ENCODE measurements around the gene UFC1.
A peak's percentile ranks its signal among the peaks of the same experiment; 100 is the strongest.
"Not testable (repeated sequence)": the region's sequence is repeated elsewhere in the genome, so short reads cannot be mapped to it uniquely, and the experiment has no call there.

Gene UFC1

DNA sequence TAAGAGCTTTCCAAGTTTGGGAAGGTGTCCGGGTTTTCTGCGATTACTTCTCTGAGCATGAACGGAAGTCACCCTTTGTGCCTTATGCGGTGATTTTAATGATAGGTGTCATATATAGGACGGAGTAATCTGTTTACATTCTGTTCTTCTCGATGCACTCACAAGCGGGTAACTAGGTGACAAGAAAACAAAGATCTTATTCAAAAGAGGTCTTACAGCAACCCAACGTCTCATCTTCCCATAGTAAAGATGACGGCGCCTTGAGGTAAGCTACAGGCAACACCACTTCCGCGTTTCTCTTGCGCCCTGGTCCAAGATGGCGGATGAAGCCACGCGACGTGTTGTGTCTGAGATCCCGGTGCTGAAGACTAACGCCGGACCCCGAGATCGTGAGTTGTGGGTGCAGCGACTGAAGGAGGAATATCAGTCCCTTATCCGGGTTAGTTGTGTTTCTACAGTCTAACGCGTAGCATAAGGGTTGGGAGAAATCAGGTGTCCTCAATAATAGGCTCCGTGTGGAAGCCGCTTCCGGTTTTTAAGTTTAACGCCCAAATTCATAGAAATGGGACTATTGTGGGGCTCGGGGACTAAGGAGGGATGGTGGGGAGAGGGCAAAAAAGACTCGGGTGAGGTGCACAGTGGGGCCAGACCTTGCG, at the start of gene UFC1:
UFC1 (plus strand) TSS at position 297 of the 656 bp plus-strand sequence; CDS start at position 317, 20 bp downstream.
- DNase-seq (ENCODE audit: low read depth in 2 of 2), result peak; percentile 69 to 70

GRCh38 chr1:161106431-161106830, 47.3 kb upstream of the UFC1 start:
- no peak for DNase-seq (ENCODE audit: low read depth in 2 of 2)

DNA sequence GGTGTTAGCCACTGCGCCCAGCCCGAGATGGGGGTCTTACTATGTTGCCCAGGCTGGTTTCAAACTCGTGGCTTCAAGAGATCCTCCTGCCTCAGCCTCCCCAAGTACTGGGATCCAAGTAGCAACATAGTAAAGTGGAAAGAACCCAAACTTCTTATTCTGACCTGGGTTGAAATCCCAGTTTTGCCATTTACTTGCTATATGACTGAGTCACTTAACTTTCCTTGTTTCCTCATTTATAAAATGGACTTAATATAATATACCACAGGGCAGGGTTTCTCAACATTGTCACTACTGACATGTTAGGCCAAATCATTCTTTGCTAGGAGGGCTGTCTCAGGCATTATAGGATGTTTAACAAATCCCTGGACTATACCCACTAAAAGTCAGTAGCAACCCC, 42.7 kb upstream of the UFC1 start:
- DNase-seq (ENCODE audit: low read depth in 2 of 2), result no peak

GRCh38 chr1:161111527-161111926, 42.3 kb upstream of the UFC1 start:
- DNase-seq (ENCODE audit: low read depth in 2 of 2), result no peak

- DNase-seq (ENCODE audit: low read depth in 2 of 2), result no peak
These were observed 39.9 kb upstream of the UFC1 start for GRCh38 chr1:161113915-161114314.

DNA sequence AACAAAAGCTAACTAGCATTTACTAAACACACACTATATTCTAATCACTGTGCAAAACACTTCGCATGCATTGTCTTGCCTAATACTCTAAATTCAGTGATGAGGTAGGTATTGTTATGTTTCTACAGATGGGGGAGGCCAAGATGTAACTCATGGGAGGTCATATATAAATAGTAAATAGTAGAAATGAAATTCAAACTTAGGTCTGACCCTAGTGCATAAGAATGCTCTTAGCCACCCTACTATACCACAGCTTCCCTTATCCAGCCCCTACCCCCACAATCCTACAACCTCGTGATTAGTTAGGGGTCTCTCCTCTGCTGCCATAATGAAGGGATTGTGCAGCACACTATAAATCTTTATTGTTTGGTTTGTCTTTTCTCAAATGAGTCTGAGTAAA, 39.2 kb upstream of the UFC1 start:
- no peak for DNase-seq (ENCODE audit: low read depth in 2 of 2)

- DNase-seq (ENCODE audit: low read depth in 2 of 2), result peak in 1 of 2 donors; percentile 34
These were observed 38.6 kb upstream of the UFC1 start for GRCh38 chr1:161115132-161115711.

GRCh38 chr1:161115961-161116360, 37.8 kb upstream of the UFC1 start:
- not testable (repeated sequence) for DNase-seq (ENCODE audit: low read depth in 2 of 2)

DNA sequence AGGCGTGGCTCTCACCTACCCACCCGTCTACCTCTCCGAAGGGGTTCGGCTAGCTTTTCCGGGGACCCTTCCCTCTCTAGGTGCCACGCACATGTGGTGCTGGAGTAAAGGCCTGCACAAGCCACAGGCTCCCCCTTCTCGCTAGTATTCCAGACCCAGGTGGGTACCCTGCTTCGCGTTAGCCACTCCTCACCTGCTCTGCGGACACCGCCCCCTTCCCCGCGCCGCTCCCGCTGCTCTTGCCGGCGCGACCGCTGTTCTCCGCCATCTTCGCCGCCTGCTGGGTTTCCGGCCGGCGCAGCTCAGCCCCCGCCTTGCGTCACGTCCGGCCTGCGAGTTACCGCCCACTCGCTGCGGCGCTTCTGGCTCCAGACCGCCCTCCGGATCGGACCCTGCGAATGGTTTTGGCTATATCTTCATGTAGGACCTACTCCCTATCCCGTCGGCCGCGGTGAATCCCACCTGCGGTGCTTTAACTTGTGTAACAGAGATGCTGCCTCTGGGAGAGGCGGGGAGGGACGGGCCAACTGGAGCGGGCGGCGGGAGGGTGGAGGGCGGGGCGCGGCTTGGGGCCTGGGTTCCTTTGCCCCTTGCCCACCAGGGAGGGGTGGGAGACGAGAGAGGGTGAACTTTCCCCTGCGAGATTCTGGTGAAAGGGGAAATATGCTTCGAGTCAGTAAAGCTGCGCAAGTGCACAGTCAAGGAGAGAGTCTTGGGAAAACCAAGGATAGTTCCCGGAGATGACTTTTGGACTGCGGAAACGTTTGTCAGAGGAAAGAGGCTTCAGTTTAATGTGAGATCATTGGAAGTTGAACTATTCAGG, 35.8 kb upstream of the UFC1 start, which contains the start of the genes NIT1 and PFDN2:
NIT1 (plus strand) TSS at position 347 of the 823 bp plus-strand sequence; CDS start at position 419, 72 bp downstream.
PFDN2 (minus strand) TSS at position 279 of the 823 bp plus-strand sequence; CDS start at position 268, 11 bp downstream.
- DNase-seq (ENCODE audit: low read depth in 2 of 2), result peak; percentile 71 to 83

DNA sequence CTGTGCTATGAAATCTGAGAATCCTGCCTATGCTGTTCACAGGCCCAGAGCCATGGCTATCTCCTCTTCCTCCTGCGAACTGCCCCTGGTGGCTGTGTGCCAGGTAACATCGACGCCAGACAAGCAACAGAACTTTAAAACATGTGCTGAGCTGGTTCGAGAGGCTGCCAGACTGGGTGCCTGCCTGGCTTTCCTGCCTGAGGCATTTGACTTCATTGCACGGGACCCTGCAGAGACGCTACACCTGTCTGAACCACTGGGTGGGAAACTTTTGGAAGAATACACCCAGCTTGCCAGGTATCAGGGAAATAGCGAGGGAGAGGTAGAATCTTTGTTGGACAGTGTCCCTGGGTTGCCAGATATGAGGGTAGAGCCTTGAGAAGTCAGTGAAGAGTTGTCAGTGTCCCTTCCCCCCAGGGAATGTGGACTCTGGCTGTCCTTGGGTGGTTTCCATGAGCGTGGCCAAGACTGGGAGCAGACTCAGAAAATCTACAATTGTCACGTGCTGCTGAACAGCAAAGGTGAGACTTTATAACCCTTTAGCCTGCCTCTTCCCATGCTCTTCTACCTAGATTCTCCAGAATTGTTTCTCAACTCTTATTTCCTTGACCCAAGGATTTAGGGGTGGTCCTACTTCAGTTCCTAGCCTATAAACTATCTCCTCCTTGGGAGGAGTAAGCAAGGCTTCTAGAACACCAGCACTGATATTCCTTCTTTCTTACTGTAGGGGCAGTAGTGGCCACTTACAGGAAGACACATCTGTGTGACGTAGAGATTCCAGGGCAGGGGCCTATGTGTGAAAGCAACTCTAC, 34.5 kb upstream of the UFC1 start:
- DNase-seq (ENCODE audit: low read depth in 2 of 2), result peak; percentile 48 to 63

DNA sequence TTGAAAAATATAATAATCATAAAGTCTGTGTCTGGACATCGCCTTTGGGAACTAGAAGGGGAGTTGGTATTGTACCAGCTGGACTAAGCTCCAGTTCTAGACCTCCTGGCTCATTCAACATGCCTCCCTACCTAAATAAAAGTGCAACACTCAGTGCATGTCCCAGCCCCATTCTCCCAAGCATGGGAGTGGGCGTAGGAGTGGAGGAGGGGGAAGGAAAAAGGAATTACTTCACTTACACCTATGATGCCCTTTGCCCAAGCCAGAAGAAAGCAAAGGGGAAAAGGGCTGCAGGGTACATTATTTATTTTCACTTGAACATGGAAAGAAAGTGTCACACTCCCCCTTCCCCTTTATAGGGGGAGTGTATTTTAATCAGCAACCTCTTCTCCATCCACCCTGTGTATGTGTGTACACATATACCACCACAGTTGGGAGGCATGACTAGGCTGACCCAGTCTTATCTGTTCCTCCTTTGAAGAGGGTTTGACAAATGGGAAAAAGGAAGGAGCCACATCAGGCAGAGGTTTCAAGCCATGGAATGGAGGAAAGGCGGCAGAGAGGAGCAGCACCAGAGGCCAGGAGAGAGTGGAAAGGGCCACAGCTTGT, 32.6 kb upstream of the UFC1 start:
- DNase-seq (ENCODE audit: low read depth in 2 of 2), result no peak

DNA sequence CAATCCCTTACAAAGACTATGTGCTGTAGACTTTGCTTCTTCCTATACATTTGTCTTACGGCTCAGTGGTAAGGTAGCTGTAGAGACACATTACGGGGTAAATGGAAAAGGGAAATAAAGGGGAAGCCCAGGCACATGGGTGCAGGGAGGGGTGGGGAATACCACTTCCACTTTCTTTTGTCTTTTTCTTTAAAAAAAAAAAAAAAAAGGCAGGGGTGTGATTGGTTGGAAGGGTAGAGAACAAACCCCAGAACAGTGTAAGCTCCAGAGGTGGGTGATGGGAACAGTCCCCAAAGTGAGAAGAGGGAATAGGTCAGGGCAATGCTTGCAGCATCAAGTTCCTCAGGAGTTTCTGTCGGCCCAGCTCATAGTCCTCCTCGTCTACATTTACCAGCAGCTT, 31.9 kb upstream of the UFC1 start:
- no peak for DNase-seq (ENCODE audit: low read depth in 2 of 2)

GRCh38 chr1:161122967-161123366, 30.8 kb upstream of the UFC1 start:
- DNase-seq (ENCODE audit: low read depth in 2 of 2), result no peak

- DNase-seq (ENCODE audit: low read depth in 2 of 2), result no peak
These were observed 26.1 kb upstream of the UFC1 start for GRCh38 chr1:161127649-161128048.

GRCh38 chr1:161128591-161129420, 25.0 kb upstream of the UFC1 start:
- DNase-seq (ENCODE audit: low read depth in 2 of 2), result no peak

GRCh38 chr1:161130266-161130665, 23.5 kb upstream of the UFC1 start:
- DNase-seq (ENCODE audit: low read depth in 2 of 2), result no peak

GRCh38 chr1:161131523-161132409, 22.0 kb upstream of the UFC1 start:
- DNase-seq (ENCODE audit: low read depth in 2 of 2), result no peak

DNA sequence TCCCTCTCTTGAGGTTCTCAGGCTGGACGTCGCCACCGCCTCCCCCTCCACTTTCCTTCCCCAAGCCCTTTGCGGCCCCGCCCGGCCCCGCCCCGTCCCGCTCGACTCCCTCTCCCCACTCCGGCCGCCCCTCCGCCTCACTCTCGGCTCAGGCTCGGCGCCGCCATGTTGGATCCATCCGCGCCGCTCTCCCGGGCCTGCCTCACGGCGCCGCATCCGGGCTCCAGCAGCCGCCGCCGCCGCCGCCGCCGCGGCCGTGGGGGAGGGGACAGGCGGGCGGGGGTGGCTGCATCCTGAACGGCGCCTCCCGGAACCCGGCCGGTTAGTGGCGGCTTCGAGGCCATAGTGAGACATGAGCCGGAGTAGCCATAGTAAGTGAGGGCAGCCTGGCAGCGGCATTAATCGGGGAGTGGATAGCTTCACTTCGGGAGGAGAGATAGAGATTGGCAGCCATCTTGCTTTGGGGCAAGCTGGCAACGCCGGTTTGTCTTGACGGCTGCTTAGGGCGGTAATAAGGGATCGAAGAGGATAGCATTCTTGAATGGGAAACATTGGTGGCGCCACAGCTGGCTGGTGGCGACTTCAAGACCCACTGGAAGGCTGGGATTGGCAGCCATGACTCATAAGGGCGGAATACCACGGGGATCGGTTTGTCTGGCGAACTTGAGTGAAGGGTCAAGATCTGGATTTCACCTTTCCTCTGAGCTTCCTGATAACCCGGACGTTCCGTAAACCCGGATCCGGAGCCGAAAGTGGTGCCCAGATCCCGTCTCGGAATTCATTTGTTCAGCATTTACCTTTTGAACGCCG, 21.2 kb upstream of the UFC1 start, which contains the start of gene DEDD:
DEDD (minus strand) TSS at position 258 of the 810 bp plus-strand sequence. CDS start 8,205 bp downstream, outside the sequence.
- peak; percentile 87 for DNase-seq (ENCODE audit: low read depth in 2 of 2)

Data from stimulated activated CD8-positive, alpha-beta memory T cell treated with anti-CD3 and anti-CD28 coated beads, Interleukin-7, amount 100 ng/mL, for 4 hours (primary cell).